Nephron progenitor cell (in vitro differentiated cells): ENCODE results near the gene HES1.
"Not testable (repeated sequence)": the region's sequence is repeated elsewhere in the genome, so short reads cannot be mapped to it uniquely, and the experiment has no call there.

Source experiments
- DNase-seq: peaks from one replicate; pipeline ENCODE4 v3.0.0; 2021
- H3K27ac Mint-ChIP-seq: 2 replicates; pipeline ENCODE4 v1.8.0; 2021; ENCODE audit warnings: mild to moderate bottlenecking, moderate library complexity, mixed read lengths
- H3K27me3 Mint-ChIP-seq: 2 replicates; pipeline ENCODE4 v1.8.0; 2021; ENCODE audit warnings: mild to moderate bottlenecking, low read depth, mixed read lengths; ENCODE audit not compliant: poor library complexity
- H3K36me3 Mint-ChIP-seq: 2 replicates; pipeline ENCODE4 v1.8.0; 2021; ENCODE audit warnings: low read depth, mixed read lengths
- H3K4me1 Mint-ChIP-seq: 2 replicates; pipeline ENCODE4 v1.8.0; 2021; ENCODE audit warnings: mixed read lengths
- H3K4me3 Mint-ChIP-seq: 2 replicates; pipeline ENCODE4 v1.8.0; 2021; ENCODE audit warnings: mild to moderate bottlenecking, moderate library complexity, mixed read lengths
- H3K9me3 Mint-ChIP-seq: 2 replicates; pipeline ENCODE4 v1.8.0; 2021; ENCODE audit warnings: mild to moderate bottlenecking, moderate library complexity, mixed read lengths
- CTCF ChIP-seq: fragments of 200-600 bp; sonication (generic); IDR thresholded peaks from 2 replicates; pipeline ENCODE4 v1.5.0; 2021; ENCODE audit warnings: antibody characterized with exemption

Gene HES1

DNA sequence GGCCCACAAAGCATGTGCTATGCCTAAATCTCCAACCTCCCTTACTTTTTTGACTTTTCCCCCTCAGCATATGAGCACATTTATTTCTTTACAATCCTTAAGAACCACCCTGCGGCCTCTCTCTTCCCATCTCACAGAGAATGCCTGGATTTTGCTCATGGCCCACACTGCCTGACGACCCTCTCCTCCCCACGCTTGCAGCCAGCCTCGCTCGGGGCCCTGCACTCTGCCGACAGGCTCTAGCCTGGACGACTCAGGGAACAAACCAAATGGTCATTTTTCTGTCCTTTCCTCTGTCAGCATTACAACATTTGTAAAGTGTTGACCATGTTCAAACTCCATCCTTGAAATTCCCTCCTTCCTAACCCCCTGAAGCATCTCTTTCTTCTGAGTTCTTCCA, 11.7 kb downstream of the HES1 start:
- Mint-ChIP-seq H3K36me3 (no peaks in the 10 kb centered on the region), H3K9me3 (no peaks in the 10 kb centered on the region), H3K27me3 (peaks cover 21% of the 10 kb centered on the region), H3K27ac (no peak overlapping the region), H3K4me3 (no peak overlapping the region), H3K4me1 (peaks cover 34% of the 10 kb centered on the region)
- no peak for DNase-seq
- no peak for TF ChIP-seq CTCF

GRCh38 chr3:194148383-194148782, 12.4 kb downstream of the HES1 start:
- Mint-ChIP-seq H3K9me3 (no peaks in the 10 kb centered on the region), H3K27ac (no peak overlapping the region), H3K4me1 (peaks cover 30% of the 10 kb centered on the region), H3K4me3 (no peak overlapping the region), H3K27me3 (peaks cover 21% of the 10 kb centered on the region), H3K36me3 (no peaks in the 10 kb centered on the region)
- no peak for DNase-seq
- no peak for TF ChIP-seq CTCF

DNA sequence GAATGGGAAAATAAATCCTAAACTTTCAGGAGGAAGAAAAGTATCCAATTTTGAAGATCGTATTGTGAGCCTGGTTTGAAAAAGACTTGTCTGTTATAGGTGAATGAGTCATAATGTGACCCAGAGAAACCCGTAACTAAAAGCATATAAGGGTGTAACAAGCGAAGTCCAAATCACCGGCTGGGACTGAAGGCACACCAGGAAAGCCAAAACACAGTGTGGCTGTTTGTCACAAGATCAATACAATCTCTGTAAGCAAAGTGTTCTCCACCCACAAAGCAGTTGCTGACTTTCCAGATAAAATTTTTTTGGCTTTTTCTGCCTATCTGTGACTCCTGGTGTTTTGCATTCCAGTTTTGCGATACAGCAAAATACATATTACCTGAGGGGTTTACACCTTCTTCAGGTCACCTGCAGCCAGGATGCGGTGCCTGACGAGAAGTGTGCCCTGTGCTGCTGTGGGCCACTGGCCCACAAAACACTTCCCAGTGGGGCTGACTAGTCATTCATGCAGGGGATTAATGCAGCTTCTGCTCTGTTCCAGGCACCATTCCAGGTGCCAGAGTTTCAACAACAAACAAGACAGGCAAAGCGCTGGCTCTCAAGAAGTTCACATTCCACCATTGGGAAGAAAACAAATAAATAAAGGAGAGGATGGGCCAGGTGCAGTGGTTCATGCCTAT, 14.4 kb downstream of the HES1 start:
- TF ChIP-seq CTCF: no peak

GRCh38 chr3:194150935-194151302, 15.0 kb downstream of the HES1 start:
- H3K4me3 Mint-ChIP-seq, DNase-seq, H3K27ac Mint-ChIP-seq: not testable (repeated sequence)
- peaks cover 13% of the 10 kb centered on the region for H3K36me3 Mint-ChIP-seq
- peaks cover 17% of the 10 kb centered on the region for H3K9me3 Mint-ChIP-seq
- H3K4me1 Mint-ChIP-seq: peaks cover 22% of the 10 kb centered on the region
- peaks cover 14% of the 10 kb centered on the region for H3K27me3 Mint-ChIP-seq

More for the DNA sequence above, 14.4 kb downstream of the HES1 start:
- no peak overlapping the region for H3K27ac Mint-ChIP-seq
- peaks cover 15% of the 10 kb centered on the region for H3K27me3 Mint-ChIP-seq
- DNase-seq: no peak
- H3K4me3 Mint-ChIP-seq: no peak overlapping the region
- peaks cover 22% of the 10 kb centered on the region for H3K4me1 Mint-ChIP-seq
- H3K9me3 Mint-ChIP-seq: peaks cover 17% of the 10 kb centered on the region
- peaks cover 13% of the 10 kb centered on the region for H3K36me3 Mint-ChIP-seq

- peaks cover 13% of the 10 kb centered on the region for H3K36me3 Mint-ChIP-seq
- H3K27ac Mint-ChIP-seq: no peak overlapping the region
- DNase-seq: no peak
- H3K4me1 Mint-ChIP-seq: peaks cover 5% of the 10 kb centered on the region
- no peak for TF ChIP-seq CTCF
- H3K9me3 Mint-ChIP-seq: peaks cover 17% of the 10 kb centered on the region
- no peak overlapping the region for H3K4me3 Mint-ChIP-seq
- H3K27me3 Mint-ChIP-seq: peaks cover 20% of the 10 kb centered on the region
These were observed 18.4 kb downstream of the HES1 start for GRCh38 chr3:194154346-194154745.

DNA sequence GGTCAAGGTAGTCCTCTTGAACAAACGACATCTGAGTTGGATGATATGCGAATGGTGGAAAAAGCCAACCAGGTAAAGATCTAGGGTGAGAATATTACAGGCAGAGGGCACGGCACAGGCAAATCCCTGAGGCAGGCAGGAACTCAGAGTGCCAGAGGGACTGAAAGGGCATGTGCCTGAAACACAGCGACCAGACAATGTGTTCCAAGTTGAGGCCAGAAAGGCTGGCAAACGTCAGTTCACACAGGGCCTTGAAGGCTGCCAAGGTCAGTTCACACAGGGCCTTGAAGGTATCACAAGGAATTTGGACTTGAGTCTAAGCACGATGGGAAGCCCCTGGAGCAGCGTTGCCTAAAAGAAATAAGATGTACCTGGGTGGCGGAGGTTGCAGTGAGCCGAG, 20.1 kb downstream of the HES1 start:
- no peak for TF ChIP-seq CTCF
- Mint-ChIP-seq H3K4me1 (peaks cover 22% of the 10 kb centered on the region), H3K9me3 (peaks cover 17% of the 10 kb centered on the region), H3K27me3 (peaks cover 21% of the 10 kb centered on the region), H3K27ac (no peak overlapping the region), H3K4me3 (no peak overlapping the region), H3K36me3 (peaks cover 13% of the 10 kb centered on the region)
- DNase-seq: no peak
